Muscle layer of colon (tissue), 2 donors: Measurements from ENCODE around the gene PTBP3.

Source experiments
- H3K27ac ChIP-seq: one replicate; pipeline ENCODE4 v1.7.0; 2013; ENCODE audit warnings: low read depth, mild to moderate bottlenecking, low read length, moderate library complexity
- H3K27me3 ChIP-seq, 2 donors: one replicate each; pipeline ENCODE4 v1.7.0; 2013; ENCODE audit warnings: low read length in 2 of 2, mild to moderate bottlenecking in 2 of 2; ENCODE audit not compliant: insufficient read depth in 2 of 2, control insufficient read depth in 1 of 2
- H3K36me3 ChIP-seq: one replicate; pipeline ENCODE4 v1.7.0; 2013; ENCODE audit warnings: mild to moderate bottlenecking, low read length; ENCODE audit not compliant: insufficient read depth
- H3K4me1 ChIP-seq: one replicate; pipeline ENCODE4 v1.7.0; 2013; ENCODE audit warnings: mild to moderate bottlenecking, low read length; ENCODE audit not compliant: insufficient read depth
- H3K4me3 ChIP-seq, 2 donors: one replicate each; pipeline ENCODE4 v1.7.0; 2013; ENCODE audit warnings: low read length in 2 of 2, low read depth in 1 of 2, mild to moderate bottlenecking in 1 of 2, moderate library complexity in 1 of 2
- H3K9ac ChIP-seq: one replicate; pipeline ENCODE4 v1.7.0; 2013; ENCODE audit warnings: low read length
- H3K9me3 ChIP-seq: one replicate; pipeline ENCODE4 v1.7.0; 2013; ENCODE audit warnings: mild to moderate bottlenecking, low read length
- donor health status: abdominal sarcoma.
- donor health status: Adenocarcinoma of cecum.

PTBP3 gene

DNA sequence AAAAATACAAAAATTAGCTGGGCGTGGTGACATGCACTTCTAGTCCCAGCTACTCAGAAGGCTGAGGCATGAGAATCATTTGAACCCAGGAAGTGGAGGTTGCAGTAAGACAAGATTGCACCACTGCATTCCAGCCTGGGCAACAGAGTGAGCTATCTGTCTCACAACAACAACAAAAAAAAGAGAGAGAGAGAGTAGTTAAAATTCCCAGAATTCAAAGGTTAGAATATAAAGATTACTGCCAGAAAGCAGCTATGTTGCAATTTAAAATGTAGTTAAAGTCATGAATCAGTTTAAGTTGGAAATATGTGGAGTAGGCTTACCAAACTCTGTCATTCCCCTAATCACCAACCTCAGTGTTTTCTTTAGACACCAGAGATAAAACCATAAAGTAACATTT is 99.7 kb downstream of the PTBP3 start:
- Histone ChIP-seq H3K4me1 (no peaks in the 10 kb centered on the region), H3K27me3 (no peaks in the 10 kb centered on the region), H3K27ac (no peak overlapping the region), H3K9ac (no peak overlapping the region), H3K4me3 (no peak overlapping the region), H3K36me3 (no peaks in the 10 kb centered on the region), H3K9me3 (no peaks in the 10 kb centered on the region)

DNA sequence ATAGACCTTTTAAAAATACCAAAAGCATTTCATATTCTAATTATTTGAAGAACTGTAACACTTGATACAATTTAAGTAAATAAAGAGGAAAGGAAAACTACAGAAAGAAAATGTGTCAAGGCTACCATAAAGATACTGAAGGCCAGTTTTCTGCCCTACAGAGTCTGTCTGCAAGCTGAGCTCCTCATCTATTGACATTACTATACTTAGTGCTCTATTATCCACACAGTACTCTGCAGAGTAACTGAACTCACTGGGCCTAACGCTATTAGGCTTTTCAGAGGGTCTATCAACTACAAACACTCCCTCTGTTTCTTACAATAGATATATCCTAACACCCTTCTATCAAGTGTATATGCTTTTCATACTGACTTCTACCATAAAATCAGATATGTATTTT is 101.2 kb downstream of the PTBP3 start:
- Histone ChIP-seq H3K9ac (no peak overlapping the region), H3K27me3 (no peaks in the 10 kb centered on the region), H3K9me3 (no peaks in the 10 kb centered on the region), H3K27ac (no peak overlapping the region), H3K4me3 (no peak overlapping the region), H3K36me3 (peaks cover 2% of the 10 kb centered on the region), H3K4me1 (no peaks in the 10 kb centered on the region)

DNA sequence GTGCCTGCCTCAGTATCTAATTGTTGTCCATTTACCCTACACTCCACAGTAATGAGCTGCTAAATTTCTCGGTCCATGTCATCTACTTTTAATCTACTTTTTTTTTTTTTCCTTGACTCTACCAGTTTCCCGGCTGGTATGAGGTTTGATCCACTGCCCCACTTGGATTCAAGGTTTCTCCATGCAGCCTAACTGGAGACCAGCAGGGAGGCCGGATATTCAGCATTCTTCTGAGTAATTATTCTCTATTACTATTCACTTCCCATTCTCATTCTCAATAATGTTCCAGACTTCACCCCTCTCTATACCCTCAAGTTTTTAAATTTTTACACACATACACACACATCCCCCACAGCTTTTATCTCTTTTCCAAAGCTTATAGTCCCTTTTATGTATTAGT is 107.3 kb downstream of the PTBP3 start:
- Histone ChIP-seq H3K4me1 (no peaks in the 10 kb centered on the region), H3K4me3 (no peak overlapping the region), H3K36me3 (peaks cover 29% of the 10 kb centered on the region), H3K27ac (no peak overlapping the region), H3K27me3 (no peaks in the 10 kb centered on the region), H3K9me3 (no peaks in the 10 kb centered on the region), H3K9ac (no peak overlapping the region)

DNA sequence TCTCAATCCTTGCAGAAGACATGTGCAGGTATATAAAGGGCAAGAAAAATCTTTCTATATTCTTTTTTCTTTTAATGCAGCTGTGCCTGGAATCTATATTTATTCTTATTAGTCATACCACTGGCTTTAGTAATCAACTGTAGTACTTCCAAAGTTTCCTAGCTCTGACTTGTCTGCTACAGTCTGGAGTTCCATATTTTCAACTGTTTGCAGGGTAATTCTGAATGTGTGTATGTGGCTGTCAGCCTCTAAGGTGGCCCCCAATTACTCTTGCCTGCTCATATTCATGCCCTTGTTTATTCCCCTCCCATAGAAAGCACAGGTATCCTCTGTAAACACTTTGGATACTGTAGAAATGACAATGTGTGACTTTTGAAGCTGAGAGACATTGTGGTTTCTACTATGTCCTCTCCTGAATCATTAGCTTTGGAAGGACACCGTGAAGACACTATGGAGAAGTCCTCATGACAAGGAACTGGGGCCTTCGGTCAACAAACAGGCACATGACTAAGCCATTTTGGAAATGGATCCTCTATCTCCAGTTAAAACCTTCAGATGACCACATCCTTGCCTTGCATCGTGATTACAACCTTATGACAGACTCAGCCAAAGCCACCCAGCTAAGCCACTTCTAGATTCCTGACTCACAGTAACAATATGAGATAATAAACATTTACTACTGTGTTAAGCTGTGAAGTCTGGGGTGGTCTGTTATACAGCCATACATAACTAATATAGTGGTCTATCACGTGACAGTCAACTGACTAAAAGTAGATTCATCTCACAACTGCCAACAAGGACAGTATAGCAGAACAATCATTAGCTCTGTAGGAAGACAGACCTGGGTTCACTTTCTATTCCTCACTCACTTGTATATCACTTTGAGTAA is 108.8 kb downstream of the PTBP3 start:
- no peaks in the 10 kb centered on the region for H3K27me3 ChIP-seq
- H3K9ac ChIP-seq, result no peak overlapping the region
- no peaks in the 10 kb centered on the region for H3K4me1 ChIP-seq
- H3K9me3 ChIP-seq, result no peaks in the 10 kb centered on the region
- no peak overlapping the region for H3K27ac ChIP-seq
- H3K4me3 ChIP-seq, result no peak overlapping the region
- H3K36me3 ChIP-seq, result peaks cover 29% of the 10 kb centered on the region

DNA sequence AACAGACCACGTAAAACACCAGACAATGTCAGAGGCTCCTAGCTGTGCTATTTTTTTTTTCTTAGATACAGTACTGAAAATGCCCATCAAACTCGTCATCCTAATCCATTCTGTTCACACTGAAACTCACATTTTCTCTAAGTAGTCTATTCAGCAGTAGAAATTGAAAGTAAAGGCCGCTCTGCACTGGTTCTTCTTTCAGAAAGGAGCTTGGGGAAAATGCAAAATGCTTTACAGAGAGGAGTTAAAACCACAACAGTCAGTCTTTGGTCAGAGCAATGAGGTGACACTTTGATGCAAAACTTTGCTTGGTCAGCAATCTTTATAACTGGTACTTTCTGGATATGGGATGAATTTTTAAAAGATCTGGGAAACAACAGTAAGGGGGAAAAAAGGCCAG is 114.5 kb downstream of the PTBP3 start:
- H3K27me3 ChIP-seq, result no peaks in the 10 kb centered on the region
- peaks cover 16% of the 10 kb centered on the region for H3K36me3 ChIP-seq
- H3K9ac ChIP-seq, result no peak overlapping the region
- no peaks in the 10 kb centered on the region for H3K4me1 ChIP-seq
- no peak overlapping the region for H3K4me3 ChIP-seq
- H3K9me3 ChIP-seq, result no peaks in the 10 kb centered on the region
- no peak overlapping the region for H3K27ac ChIP-seq

DNA sequence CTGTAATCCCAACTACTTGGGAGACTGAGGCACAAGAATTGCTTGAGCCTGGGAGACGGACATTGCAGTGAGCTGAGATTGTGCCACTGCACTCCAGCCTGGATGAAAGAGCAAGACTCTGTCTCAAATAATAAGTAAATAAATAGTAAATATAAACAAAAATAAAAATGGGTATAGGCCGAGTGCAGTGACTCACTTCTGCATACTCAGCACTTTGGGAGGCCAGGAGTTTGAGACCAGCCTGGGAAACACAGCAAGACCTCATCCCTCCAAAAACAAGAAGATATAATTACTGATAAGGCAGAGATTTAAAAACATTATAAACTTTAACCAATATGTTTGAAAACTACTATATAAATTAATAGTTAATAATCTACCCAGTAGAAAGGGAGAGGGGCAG is 120.5 kb downstream of the PTBP3 start:
- Histone ChIP-seq H3K27me3 (no peaks in the 10 kb centered on the region), H3K9me3 (no peaks in the 10 kb centered on the region), H3K4me1 (no peaks in the 10 kb centered on the region), H3K36me3 (peaks cover 3% of the 10 kb centered on the region), H3K27ac (no peak overlapping the region), H3K9ac (no peak overlapping the region), H3K4me3 (no peak overlapping the region)

DNA sequence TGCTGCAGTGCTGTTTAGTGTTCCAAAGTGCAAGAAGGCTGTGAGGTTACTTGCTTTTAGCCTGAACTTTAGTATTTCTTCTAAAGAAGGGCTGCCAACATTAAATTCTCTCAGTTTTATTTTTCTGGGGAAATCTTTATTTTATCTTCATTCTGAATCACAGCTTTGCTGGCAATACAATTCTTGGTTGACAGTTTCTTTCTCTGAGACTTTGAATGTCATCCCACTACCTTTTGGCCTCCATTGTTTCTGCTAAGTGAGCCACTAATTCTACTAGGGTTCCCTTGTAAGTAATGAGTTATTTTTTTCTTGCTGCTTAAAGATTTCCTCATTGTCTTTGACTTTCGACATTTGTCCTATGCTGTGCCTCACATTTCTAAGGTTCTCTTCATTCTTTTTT is 126.0 kb downstream of the PTBP3 start:
- Histone ChIP-seq H3K9me3 (no peaks in the 10 kb centered on the region), H3K4me1 (no peaks in the 10 kb centered on the region), H3K27me3 (no peaks in the 10 kb centered on the region), H3K4me3 (no peak overlapping the region), H3K27ac (no peak overlapping the region), H3K36me3 (no peaks in the 10 kb centered on the region), H3K9ac (no peak overlapping the region)

DNA sequence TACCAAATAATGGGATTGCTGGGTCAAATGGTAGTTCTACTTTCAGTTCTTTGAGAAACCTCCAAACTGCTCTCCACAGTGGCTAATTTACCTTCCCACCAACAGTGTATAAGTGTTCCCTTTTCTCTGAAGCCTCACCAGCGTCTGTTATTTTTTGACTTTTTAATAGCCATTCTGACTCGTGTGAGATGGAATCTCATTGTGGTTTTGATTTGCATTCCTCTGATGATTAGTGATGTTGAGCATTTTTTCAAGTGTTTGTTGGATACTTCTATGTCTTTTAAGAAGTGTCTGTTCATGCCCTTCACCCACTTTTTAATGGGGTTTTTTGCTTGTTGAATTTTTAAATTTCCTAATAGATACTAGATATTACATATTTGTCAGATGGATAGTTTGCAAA is 129.9 kb downstream of the PTBP3 start:
- Histone ChIP-seq H3K9ac (no peak overlapping the region), H3K36me3 (no peaks in the 10 kb centered on the region), H3K27ac (no peak overlapping the region), H3K27me3 (no peaks in the 10 kb centered on the region), H3K9me3 (no peaks in the 10 kb centered on the region), H3K4me1 (no peaks in the 10 kb centered on the region), H3K4me3 (no peak overlapping the region)

DNA sequence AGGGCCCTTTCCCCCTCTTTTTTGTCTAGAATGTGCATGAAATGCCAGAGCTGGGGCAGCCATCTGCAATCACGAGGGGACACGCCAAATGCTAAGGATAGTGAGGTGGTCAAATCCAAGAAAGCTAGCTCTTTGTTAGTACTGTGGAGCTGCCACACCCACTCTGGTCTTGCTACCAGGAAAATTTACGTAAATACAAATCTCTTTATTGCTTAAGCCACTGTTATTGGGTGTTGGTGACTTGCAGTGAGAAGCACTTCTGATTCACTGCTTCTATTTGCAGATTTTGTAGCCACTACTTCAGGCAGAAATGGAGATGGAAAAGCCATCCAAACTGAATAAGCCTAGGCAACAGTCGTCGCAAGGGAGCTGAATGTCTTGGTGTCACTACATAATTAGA is 132.7 kb downstream of the PTBP3 start:
- H3K27ac ChIP-seq, result no peak overlapping the region
- H3K4me1 ChIP-seq, result no peaks in the 10 kb centered on the region
- H3K9me3 ChIP-seq, result no peaks in the 10 kb centered on the region

DNA sequence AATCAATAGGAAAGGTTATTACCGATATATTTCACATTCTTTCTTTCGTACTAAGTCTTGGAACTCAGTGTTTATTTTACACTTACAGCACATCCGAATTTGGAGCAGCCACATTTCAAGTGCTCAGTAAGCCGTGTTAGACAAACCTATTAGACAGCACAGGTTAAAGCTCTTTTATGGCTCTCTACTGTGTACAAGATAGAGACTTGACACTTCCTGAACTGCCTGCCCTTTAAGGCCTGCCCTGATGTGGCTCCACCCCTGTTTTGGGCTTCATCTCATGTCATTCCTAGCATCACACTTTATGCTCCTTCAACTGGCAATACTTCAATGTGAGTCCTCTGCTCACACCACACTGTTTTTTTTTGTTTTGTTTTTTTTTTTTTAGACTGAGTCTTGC is 134.8 kb downstream of the PTBP3 start:
- Histone ChIP-seq H3K36me3 (no peaks in the 10 kb centered on the region), H3K4me1 (no peaks in the 10 kb centered on the region)

More for the DNA sequence above, 132.7 kb downstream of the PTBP3 start:
- no peak overlapping the region for H3K9ac ChIP-seq
- H3K36me3 ChIP-seq, result no peaks in the 10 kb centered on the region
- H3K27me3 ChIP-seq, result no peaks in the 10 kb centered on the region
- H3K4me3 ChIP-seq, result no peak overlapping the region

DNA sequence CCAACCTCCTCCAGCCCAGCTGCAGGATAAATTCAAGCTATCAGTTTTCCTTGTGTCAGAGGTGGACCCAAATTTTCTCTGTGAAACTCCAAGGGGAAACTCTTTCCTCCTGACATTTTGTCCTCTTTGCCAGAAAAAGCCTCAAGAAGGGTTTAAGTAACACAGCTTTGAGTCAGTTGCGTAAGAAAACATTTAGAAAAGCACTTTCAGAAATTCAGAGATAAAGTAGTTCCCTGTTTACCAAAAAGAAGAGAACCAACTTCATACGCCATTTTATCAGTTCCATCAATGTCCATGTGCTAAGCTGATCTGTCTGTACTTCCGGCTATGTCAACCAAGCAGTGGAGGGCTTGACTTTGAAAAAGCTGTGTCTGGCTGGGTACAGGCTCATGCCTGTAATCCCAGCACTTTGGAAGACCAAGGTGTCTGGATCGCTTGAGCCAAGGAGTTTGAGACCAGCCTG is 138.4 kb downstream of the PTBP3 start:
- Histone ChIP-seq H3K4me3 (no peak overlapping the region), H3K9me3 (no peaks in the 10 kb centered on the region), H3K27me3 (no peaks in the 10 kb centered on the region), H3K36me3 (no peaks in the 10 kb centered on the region), H3K27ac (no peak overlapping the region), H3K4me1 (no peaks in the 10 kb centered on the region), H3K9ac (no peak overlapping the region)

More for the DNA sequence above, 134.8 kb downstream of the PTBP3 start:
- no peak overlapping the region for H3K27ac ChIP-seq
- H3K9me3 ChIP-seq, result no peaks in the 10 kb centered on the region
- no peak overlapping the region for H3K4me3 ChIP-seq
- no peaks in the 10 kb centered on the region for H3K27me3 ChIP-seq
- H3K9ac ChIP-seq, result no peak overlapping the region
